ENCODE results near the gene C19orf25. TPM values are rescaled to one million over a fixed set of nuclear protein-coding genes. Genes with fewer than 3 reads are reported as not detected.

The C19orf25 gene
- total and polyA plus RNA-seq, 2 of the 13 experiments (the other 11 are each of a cell fraction or from before 2014, with no cell fraction given), result 14.2 to 32.4 TPM

DNA sequence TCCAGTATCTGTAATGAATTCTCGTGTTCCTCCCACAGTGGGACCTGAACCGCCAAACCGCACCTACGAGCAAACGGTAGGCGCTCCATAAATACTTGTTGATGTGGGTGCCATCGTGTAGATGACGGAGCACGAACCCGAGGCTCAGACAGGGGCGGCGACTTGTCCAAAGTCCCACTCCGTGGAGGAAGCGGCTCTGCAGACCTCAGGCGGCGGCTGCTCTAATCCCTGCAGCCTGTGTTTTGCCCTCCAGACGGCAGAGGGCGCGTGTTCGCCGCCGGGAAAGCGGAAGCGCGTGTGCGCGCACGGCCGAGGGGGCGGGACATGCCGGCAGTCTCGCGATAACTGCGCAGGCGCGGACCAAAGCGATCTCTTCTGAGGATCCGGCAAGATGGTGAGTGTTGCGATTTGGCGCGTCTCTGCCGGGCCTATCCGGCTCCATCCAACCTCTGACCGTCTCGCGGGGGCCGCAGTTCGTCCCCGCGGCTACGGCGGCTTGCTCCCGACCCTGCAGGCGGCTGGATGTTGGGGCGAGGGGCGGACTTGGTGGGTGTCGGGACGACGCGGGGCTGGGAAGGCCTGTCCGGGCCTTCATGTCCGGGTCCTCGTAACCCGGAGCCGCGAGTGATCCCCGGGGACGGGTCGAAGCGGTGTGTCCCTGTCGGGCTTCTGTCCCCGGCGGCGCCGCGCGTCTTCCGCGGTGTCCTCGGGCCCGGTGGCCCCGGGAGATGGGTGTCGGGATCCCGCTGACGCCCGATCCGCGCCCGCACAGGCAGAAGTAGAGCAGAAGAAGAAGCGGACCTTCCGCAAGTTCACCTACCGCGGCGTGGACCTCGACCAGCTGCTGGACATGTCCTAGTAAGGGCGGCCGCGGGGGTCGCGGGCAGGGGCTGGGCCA lies 40.7 kb downstream of the C19orf25 start, which contains the start of gene RPS15 (continued):
- TF ChIP-seq, protein P1, sequence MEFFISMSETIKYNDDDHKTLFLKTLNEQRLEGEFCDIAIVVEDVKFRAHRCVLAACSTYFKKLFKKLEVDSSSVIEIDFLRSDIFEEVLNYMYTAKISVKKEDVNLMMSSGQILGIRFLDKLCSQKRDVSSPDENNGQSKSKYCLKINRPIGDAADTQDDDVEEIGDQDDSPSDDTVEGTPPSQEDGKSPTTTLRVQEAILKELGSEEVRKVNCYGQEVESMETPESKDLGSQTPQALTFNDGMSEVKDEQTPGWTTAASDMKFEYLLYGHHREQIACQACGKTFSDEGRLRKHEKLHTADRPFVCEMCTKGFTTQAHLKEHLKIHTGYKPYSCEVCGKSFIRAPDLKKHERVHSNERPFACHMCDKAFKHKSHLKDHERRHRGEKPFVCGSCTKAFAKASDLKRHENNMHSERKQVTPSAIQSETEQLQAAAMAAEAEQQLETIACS (CRISPR knock-in tag; IDR thresholded peaks at IDR 0.05), result peak; percentile 99
- TF ChIP-seq, protein P2, sequence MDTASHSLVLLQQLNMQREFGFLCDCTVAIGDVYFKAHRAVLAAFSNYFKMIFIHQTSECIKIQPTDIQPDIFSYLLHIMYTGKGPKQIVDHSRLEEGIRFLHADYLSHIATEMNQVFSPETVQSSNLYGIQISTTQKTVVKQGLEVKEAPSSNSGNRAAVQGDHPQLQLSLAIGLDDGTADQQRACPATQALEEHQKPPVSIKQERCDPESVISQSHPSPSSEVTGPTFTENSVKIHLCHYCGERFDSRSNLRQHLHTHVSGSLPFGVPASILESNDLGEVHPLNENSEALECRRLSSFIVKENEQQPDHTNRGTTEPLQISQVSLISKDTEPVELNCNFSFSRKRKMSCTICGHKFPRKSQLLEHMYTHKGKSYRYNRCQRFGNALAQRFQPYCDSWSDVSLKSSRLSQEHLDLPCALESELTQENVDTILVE (CRISPR knock-in tag; IDR thresholded peaks at IDR 0.05), result peak; percentile 97
- TF ChIP-seq ZNF263 (CRISPR knock-in tag; IDR thresholded peaks at IDR 0.05) (peak; percentile 67), GATAD1 (CRISPR knock-in tag; IDR thresholded peaks at IDR 0.05) (peak; percentile 96), SP2 (CRISPR knock-in tag; IDR thresholded peaks at IDR 0.05) (peak; percentile 94), GPN1 (CRISPR knock-in tag; IDR thresholded peaks at IDR 0.05; ENCODE audit: borderline replicate concordance) (no peak; the same call in 1 of the 2 replicates), ARID2 (CRISPR knock-in tag; IDR thresholded peaks at IDR 0.05; ENCODE audit: borderline replicate concordance) (no peak), ARHGAP35 (CRISPR knock-in tag; IDR thresholded peaks at IDR 0.05; ENCODE audit: borderline replicate concordance) (peak; percentile 89; the same call in 1 of the 2 replicates), PAF1 (CRISPR knock-in tag; IDR thresholded peaks at IDR 0.05) (peak; percentile 67; the same call in 1 of the 2 replicates), HOXA9 (CRISPR knock-in tag; IDR thresholded peaks at IDR 0.05; ENCODE audit: borderline replicate concordance) (peak; percentile 95; the same call in 1 of the 2 replicates), ZFP1 (CRISPR knock-in tag; IDR thresholded peaks at IDR 0.05) (peak; percentile 94), NFATC3 (CRISPR knock-in tag; IDR thresholded peaks at IDR 0.05) (peak; percentile 66; the same call in 1 of the 2 replicates), PPARG (CRISPR knock-in tag; conservative IDR thresholded peaks at IDR 0.05) (no peak; the same call in none of the 2 replicates), ZNF776 (CRISPR knock-in tag; IDR thresholded peaks at IDR 0.05) (peak; percentile 84; the same call in 1 of the 2 replicates), PTBP1 (IDR thresholded peaks at IDR 0.05; ENCODE audit: low read depth, low read length, poor library complexity, severe bottlenecking) (no peak)
- TF ChIP-seq, protein P3, sequence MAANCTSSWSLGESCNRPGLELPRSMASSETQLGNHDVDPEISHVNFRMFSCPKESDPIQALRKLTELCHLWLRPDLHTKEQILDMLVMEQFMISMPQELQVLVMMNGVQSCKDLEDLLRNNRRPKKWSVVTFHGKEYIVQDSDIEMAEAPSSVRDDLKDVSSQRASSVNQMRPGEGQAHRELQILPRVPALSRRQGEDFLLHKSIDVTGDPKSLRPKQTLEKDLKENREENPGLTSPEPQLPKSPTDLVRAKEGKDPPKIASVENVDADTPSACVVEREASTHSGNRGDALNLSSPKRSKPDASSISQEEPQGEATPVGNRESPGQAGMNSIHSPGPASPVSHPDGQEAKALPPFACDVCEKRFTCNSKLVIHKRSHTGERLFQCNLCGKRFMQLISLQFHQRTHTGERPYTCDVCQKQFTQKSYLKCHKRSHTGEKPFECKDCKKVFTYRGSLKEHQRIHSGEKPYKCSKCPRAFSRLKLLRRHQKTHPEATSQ (CRISPR knock-in tag; IDR thresholded peaks at IDR 0.05; ENCODE audit: borderline replicate concordance), result peak; percentile 92
- TF ChIP-seq, protein P4, sequence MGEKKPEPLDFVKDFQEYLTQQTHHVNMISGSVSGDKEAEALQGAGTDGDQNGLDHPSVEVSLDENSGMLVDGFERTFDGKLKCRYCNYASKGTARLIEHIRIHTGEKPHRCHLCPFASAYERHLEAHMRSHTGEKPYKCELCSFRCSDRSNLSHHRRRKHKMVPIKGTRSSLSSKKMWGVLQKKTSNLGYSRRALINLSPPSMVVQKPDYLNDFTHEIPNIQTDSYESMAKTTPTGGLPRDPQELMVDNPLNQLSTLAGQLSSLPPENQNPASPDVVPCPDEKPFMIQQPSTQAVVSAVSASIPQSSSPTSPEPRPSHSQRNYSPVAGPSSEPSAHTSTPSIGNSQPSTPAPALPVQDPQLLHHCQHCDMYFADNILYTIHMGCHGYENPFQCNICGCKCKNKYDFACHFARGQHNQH (CRISPR knock-in tag; IDR thresholded peaks at IDR 0.05), result peak; percentile 94
- TF ChIP-seq, protein P5, sequence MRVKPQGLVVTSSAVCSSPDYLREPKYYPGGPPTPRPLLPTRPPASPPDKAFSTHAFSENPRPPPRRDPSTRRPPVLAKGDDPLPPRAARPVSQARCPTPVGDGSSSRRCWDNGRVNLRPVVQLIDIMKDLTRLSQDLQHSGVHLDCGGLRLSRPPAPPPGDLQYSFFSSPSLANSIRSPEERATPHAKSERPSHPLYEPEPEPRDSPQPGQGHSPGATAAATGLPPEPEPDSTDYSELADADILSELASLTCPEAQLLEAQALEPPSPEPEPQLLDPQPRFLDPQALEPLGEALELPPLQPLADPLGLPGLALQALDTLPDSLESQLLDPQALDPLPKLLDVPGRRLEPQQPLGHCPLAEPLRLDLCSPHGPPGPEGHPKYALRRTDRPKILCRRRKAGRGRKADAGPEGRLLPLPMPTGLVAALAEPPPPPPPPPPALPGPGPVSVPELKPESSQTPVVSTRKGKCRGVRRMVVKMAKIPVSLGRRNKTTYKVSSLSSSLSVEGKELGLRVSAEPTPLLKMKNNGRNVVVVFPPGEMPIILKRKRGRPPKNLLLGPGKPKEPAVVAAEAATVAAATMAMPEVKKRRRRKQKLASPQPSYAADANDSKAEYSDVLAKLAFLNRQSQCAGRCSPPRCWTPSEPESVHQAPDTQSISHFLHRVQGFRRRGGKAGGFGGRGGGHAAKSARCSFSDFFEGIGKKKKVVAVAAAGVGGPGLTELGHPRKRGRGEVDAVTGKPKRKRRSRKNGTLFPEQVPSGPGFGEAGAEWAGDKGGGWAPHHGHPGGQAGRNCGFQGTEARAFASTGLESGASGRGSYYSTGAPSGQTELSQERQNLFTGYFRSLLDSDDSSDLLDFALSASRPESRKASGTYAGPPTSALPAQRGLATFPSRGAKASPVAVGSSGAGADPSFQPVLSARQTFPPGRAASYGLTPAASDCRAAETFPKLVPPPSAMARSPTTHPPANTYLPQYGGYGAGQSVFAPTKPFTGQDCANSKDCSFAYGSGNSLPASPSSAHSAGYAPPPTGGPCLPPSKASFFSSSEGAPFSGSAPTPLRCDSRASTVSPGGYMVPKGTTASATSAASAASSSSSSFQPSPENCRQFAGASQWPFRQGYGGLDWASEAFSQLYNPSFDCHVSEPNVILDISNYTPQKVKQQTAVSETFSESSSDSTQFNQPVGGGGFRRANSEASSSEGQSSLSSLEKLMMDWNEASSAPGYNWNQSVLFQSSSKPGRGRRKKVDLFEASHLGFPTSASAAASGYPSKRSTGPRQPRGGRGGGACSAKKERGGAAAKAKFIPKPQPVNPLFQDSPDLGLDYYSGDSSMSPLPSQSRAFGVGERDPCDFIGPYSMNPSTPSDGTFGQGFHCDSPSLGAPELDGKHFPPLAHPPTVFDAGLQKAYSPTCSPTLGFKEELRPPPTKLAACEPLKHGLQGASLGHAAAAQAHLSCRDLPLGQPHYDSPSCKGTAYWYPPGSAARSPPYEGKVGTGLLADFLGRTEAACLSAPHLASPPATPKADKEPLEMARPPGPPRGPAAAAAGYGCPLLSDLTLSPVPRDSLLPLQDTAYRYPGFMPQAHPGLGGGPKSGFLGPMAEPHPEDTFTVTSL (CRISPR knock-in tag; IDR thresholded peaks at IDR 0.05; ENCODE audit: borderline replicate concordance), result no peak
